ENCODE data around the gene ZNF672.

DNA sequence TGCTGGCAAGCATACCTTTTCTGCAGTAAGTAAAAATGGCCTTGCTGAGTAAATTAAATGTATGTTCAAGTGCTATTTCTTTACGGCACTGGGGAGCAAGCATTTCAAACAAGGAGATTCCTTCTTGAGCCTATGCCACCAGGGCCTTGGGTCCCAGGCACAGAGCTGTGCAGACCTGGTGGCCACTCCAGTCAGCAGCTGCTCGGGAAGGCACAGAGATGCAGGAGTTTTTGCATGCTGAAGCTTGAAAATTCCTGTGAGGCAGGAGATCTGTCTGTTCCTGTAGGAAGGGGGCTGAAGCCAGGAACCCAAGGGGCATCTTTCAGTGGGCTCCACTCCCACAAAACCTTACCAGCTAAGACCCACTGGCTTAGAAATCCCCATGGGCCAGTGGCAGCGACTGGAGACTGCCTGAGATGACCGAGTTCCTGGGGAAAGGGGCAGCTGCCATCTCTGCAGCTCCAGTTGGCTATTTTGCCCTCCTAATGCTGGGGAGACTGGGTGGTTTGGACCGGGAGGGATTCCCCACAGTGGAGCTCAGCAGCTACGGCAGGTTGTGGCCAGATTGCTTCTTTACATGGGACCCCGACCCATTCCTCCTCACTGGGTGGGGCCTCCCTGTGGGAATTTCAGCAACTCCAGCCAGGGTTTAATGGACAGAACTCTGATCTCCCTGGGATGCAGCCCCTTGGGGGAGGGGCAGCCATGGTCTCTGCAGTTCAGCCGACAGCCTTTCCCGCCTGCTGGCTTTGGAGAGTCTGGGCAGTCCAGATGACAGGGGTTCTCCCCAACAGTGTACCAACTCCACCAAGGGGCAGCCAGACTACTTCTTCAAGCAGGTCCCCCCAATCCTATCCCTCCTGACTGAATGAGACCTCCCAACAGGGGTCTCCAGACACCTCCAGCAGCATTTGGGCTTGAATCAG, 59.7 kb downstream of the ZNF672 start:
- TF ChIP-seq, protein P1, sequence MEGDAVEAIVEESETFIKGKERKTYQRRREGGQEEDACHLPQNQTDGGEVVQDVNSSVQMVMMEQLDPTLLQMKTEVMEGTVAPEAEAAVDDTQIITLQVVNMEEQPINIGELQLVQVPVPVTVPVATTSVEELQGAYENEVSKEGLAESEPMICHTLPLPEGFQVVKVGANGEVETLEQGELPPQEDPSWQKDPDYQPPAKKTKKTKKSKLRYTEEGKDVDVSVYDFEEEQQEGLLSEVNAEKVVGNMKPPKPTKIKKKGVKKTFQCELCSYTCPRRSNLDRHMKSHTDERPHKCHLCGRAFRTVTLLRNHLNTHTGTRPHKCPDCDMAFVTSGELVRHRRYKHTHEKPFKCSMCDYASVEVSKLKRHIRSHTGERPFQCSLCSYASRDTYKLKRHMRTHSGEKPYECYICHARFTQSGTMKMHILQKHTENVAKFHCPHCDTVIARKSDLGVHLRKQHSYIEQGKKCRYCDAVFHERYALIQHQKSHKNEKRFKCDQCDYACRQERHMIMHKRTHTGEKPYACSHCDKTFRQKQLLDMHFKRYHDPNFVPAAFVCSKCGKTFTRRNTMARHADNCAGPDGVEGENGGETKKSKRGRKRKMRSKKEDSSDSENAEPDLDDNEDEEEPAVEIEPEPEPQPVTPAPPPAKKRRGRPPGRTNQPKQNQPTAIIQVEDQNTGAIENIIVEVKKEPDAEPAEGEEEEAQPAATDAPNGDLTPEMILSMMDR (IDR thresholded peaks at IDR 0.05; ENCODE audit: insufficient read depth, low read depth, low read length): no peak
- TF ChIP-seq EZH2 (IDR thresholded peaks at IDR 0.05; ENCODE audit: insufficient read depth, low read length): no peak

All from astrocyte (in vitro differentiated cells and primary cell).